A549 treated with CpdA at 1 μM for 4 hours (cell line): ENCODE results near the gene COL6A2. TPM values are rescaled to one million over a fixed set of nuclear protein-coding genes. Genes with fewer than 3 reads are reported as not detected.

ENCODE experiments used
- total RNA-seq: library from RNA; stranded (reverse); fragments of 200-300 nt; extraction: Qiagen RNA extraction; gene quantifications from 5 replicates; pipeline ENCODE4 v1.2.3, GENCODE V29; 2022; ENCODE audit warnings: low read depth

COL6A2 gene
- total RNA-seq: 14.1 to 18.0 TPM (median 14.9 TPM) in 5 replicates

DNA sequence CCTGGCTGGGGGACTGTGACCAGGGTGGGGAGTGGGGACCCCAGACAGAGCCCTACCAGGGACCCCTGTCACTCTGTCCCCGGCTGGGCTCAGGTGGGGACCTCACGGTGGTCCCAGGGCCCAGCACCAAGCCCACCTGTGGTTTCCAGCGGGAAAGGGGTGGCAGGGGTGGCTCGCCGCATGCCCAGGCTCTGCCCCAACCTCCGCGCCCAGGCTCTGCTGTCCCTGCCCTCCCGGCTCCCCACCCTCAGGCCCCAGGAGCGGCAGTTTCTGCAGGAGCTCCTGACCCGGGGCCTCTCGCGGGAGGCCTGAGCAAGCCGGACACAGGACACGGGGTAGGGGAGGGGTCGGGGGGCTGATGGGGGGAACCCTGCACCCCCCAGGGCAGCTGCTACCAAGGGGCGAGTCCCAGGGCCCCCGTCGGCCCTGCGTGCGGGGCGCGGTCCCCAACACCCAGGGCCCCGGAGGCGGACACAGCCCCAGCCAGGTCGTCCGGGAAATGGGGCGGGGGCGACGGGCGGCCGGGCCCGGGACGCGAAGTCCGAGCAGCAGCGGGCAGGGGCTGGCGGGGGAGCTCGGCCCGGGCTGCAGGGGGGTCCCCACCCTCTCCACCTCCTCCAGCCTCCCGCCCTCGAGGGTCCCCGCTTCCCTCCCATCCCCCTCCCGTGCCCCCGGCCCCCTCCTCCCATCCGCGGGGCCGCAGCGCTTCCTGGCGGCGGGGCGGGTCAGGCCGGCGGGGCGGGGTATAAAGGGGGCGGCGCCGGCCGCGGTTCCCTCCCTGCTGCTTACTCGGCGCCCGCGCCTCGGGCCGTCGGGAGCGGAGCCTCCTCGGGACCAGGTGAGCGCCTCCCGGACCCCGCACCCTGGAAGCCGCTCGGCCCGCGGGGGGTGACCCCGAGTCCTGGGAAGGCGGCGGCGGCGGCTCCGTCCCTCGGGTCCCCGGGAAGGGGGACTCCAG, at the start of gene COL6A2:
Gene COL6A2 (plus strand): TSS at position 777 of the 958 bp plus-strand sequence.

DNA sequence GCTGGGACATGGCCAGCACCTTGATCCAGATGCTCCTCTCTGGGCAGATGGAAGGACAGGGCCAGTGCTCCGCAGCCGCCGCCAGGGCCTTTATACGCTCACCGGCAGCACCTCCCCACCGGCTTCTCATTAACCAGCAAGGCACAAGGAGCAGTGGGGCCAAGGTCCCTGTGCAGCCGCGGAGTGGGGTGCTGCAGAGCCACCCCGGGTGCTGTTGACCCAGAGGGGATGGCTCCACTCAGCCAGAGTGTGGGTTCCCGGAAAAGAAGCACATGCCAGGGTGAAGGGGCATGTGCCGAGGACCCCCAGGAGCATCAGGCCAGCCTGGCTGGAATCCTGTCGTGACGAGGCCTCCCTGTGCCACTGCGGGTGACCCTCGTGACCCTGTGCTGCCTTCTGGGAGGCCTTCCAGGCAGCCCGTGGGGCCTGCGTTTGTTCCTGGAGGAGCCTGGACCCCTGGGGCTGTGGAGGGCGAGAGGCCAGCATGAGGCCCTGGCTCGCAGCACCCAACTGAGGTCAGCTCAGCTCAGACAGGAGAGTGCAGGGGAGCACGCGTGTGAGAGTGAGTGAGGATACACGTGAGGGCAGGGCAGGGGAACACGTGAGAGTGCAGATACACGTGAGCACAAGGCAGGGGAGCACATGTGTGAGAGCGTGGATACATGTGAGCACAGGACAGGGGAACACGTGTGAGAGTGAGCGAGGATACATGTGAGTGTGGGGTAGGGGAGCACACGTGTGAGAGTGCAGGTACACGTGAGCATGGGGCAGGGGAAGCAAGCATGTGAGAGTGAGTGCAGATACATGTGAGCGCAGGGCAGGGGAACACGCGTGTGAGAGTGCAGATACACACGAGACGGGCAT, 57.8 kb downstream of the COL6A2 start, which contains the start of gene FTCD:
Gene FTCD (minus strand): TSS at position 66 of the 864 bp plus-strand sequence. CDS start 56 bp downstream, at position 10.

Other genes with a start within 250 kb of the COL6A2 start
- 17.3 to 23.5 TPM (median 20.7 TPM) in 5 replicates for gene COL6A1, start 116.3 kb upstream of the COL6A2 start, total RNA-seq
- gene FTCD, start 57.5 kb downstream of the COL6A2 start, total RNA-seq: 0.05 TPM in 1 of 5 replicates, not detected in the others
- 0.07 TPM in 1 of 5 replicates, not detected in the others for gene SPATC1L, start 86.3 kb downstream of the COL6A2 start, total RNA-seq
- 9.8 to 14.5 TPM (median 13.5 TPM) in 5 replicates for gene LSS, start 130.7 kb downstream of the COL6A2 start, total RNA-seq
- gene MCM3AP, start 187.5 kb downstream of the COL6A2 start, total RNA-seq: 36.8 to 48.1 TPM (median 39.9 TPM) in 5 replicates
- 26.4 to 33.8 TPM (median 28.9 TPM) in 5 replicates for gene YBEY, start 188.2 kb downstream of the COL6A2 start, total RNA-seq
- 4.1 to 7.0 TPM (median 5.7 TPM) in 5 replicates for gene C21orf58, start 225.8 kb downstream of the COL6A2 start, total RNA-seq
- 11.8 to 17.8 TPM (median 15.3 TPM) in 5 replicates for gene PCNT, start 226.0 kb downstream of the COL6A2 start, total RNA-seq